ENCODE results near the gene E2F4.

Gene E2F4, protein sequence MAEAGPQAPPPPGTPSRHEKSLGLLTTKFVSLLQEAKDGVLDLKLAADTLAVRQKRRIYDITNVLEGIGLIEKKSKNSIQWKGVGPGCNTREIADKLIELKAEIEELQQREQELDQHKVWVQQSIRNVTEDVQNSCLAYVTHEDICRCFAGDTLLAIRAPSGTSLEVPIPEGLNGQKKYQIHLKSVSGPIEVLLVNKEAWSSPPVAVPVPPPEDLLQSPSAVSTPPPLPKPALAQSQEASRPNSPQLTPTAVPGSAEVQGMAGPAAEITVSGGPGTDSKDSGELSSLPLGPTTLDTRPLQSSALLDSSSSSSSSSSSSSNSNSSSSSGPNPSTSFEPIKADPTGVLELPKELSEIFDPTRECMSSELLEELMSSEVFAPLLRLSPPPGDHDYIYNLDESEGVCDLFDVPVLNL

DNA sequence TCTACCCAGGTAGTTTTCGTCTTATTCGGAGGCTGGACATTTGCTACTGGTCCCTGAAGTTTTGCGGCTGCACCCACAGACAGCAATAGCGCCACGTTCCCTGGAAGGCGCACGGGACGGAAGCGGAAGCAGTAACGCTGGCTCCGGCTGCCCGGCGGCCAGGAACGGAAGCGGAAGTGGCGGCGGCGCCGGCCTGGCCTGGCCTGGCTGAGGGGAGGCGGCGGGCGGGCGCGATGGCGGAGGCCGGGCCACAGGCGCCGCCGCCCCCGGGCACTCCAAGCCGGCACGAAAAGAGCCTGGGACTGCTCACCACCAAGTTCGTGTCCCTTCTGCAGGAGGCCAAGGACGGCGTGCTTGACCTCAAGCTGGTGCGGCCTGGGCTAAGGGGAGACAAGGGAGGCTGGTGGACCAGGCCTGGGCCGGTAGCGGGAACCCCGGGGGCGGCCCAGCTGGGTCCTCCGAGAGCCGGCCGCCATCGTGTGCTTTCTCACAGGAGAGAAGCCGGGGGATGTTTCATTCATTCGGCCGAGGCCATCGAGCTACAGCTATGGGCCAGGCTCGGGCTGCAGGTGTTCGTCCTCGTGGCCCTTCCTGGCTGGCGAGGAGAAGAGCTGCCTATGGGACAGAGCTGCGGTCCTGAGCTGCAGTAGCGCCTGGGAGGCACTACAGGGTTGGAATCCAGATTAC is at the start of gene E2F4:
TSS of gene E2F4 (plus strand) at position 161 of the 687 bp plus-strand sequence. CDS start at position 234, 73 bp downstream.
- H3K27ac ChIP-seq: peak within 1 kb of the TSS; percentile 74
- TF ChIP-seq, protein P1, sequence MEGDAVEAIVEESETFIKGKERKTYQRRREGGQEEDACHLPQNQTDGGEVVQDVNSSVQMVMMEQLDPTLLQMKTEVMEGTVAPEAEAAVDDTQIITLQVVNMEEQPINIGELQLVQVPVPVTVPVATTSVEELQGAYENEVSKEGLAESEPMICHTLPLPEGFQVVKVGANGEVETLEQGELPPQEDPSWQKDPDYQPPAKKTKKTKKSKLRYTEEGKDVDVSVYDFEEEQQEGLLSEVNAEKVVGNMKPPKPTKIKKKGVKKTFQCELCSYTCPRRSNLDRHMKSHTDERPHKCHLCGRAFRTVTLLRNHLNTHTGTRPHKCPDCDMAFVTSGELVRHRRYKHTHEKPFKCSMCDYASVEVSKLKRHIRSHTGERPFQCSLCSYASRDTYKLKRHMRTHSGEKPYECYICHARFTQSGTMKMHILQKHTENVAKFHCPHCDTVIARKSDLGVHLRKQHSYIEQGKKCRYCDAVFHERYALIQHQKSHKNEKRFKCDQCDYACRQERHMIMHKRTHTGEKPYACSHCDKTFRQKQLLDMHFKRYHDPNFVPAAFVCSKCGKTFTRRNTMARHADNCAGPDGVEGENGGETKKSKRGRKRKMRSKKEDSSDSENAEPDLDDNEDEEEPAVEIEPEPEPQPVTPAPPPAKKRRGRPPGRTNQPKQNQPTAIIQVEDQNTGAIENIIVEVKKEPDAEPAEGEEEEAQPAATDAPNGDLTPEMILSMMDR (conservative IDR thresholded peaks at IDR 0.05; ENCODE audit: low read depth): no peak
- DNase-seq (ENCODE audit: low spot score): peak; percentile 88
- ChIA-PET CTCF (interaction anchor here (1.0 to 1.5 kb wide), 2 partner anchors 23 to 174 kb away, joined by 4 read pairs; no protein-coding TSS in a partner anchor), POLR2A (ENCODE audit: low non-redundant PET) (interaction anchor here (0.7 to 1.3 kb wide), 2 partner anchors 10 to 45 kb away, joined by 3 read pairs; no protein-coding TSS in a partner anchor)

DNA sequence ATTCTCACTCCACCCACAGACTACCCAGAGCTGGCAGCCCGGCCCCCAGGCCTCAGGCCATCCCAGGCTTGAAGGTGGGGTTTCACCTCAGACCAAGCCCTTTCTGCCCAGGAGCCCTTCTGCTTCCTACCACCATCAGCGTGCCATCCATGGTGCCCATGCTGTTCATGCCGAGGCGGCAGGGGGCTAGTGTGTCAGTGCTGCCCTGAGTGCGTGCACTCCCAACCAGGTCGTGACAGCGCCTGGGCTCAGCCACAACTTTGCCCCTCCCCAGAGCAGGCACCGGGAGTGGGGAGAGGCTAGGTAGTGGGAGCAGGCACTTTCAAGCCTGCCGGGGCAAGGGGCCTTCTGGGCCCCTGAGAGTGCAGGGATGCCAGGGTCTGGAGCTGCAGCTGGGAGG is 49.6 kb upstream of the E2F4 start:
- TF ChIP-seq, protein P1 (conservative IDR thresholded peaks at IDR 0.05; ENCODE audit: low read depth): no peak
- ChIA-PET CTCF (no interaction called here), POLR2A (ENCODE audit: low non-redundant PET) (no interaction called here)
- H3K27ac ChIP-seq: no peak overlapping the region
- DNase-seq (ENCODE audit: low spot score): no peak

DNA sequence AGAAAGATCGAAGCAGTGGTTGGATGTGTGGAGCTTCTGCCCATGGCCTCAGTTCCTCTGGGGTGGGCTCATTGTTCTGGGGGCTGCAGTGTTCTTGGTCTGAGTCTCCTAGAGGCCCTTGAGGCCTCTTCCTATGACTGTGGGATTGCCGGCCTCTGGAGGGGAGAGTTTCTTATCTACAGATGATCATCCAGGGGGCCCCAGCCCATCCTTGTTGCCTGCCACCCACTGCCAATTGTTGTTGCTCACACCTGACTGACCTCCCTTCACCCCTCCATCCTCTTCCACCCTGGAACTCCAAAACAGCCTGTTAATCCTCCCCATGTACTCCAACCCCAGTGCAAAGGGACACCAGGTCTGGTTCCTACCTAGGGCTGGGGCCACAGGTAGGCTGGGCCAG is 47.0 kb upstream of the E2F4 start:
- ChIA-PET CTCF (no interaction called here), POLR2A (ENCODE audit: low non-redundant PET) (no interaction called here)
- DNase-seq (ENCODE audit: low spot score): no peak
- TF ChIP-seq, protein P1 (conservative IDR thresholded peaks at IDR 0.05; ENCODE audit: low read depth): no peak
- H3K27ac ChIP-seq: peak overlapping the region; percentile 87

DNA sequence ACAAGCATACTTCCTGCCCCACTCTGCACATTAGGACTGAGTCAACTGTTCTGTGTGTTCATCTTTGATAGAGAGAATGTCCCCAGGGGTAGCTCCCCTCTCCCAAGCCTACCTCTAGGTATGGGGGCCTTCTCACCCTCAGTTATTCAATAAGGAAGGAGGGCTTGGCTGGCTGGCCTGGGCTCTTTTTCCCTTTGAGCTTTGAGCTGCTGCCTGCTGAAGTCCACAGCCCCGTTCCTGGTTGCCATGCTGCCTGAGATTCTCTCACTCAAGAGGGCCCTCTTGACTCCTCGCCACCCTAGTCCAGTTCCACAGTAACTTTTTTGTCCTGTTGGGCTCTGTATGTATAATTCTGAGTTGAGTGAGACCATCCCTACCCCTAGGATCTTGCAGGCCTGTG is 46.2 kb upstream of the E2F4 start:
- DNase-seq (ENCODE audit: low spot score): no peak
- CTCF ChIA-PET: interaction anchor here (0.7 kb wide), 1 partner anchor 34 kb away, joined by 3 read pairs; no protein-coding TSS in a partner anchor
- peak overlapping the region; percentile 87 for H3K27ac ChIP-seq
- TF ChIP-seq, protein P1 (conservative IDR thresholded peaks at IDR 0.05; ENCODE audit: low read depth): no peak
- POLR2A ChIA-PET (ENCODE audit: low non-redundant PET): no interaction called here

DNA sequence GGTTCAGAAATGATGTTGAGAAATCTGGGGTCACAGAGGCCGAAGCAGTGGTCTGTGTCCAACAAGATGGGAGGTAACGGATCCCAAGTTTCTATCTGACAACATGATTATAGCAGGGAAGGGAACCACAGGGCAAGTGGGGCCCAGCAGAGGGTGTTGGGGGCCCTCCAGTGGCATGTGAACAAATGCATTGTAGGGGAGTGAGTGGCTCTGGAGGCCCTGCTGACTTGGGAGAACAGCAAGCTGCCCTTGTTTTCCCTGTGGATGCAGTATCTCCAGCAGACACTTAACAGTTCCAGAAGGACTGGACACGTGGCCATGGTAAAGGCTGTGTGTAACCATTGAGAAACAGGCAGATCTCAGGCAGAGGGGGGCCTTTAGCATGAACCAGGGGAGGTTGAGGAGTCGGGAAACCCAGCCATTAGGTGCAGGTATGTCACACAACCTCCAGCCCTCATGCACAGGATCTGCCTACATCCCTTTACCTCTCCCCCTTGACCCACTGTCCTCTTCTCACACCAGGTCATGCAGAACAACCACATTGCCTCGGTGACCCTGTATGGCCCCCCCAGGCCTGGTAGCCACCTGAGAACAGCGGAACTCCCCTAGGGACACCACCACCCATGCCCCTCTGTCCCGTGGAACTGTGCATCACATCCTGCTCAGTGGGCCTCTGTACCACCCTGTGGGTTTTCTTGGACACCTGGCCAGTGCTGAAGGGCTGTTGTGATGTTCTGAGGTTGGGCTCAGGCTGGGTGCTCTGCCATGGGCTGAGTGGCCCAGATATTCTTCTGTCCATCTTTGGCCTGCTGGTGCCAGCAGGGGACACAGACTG is 45.2 kb upstream of the E2F4 start:
- no peak for DNase-seq (ENCODE audit: low spot score)
- H3K27ac ChIP-seq: peak overlapping the region; percentile 87
- TF ChIP-seq, protein P1 (conservative IDR thresholded peaks at IDR 0.05; ENCODE audit: low read depth): no peak
- CTCF ChIA-PET: interaction anchor here (0.6 to 1.0 kb wide), 3 partner anchors 19 to 472 kb away, joined by 3 to 5 read pairs (median 3); no protein-coding TSS in a partner anchor
- POLR2A ChIA-PET (ENCODE audit: low non-redundant PET): interaction anchor here (0.5 to 0.7 kb wide), 2 partner anchors 16 to 46 kb away, joined by 3 to 6 read pairs; no protein-coding TSS in a partner anchor
